HG03280 (cell line): ENCODE results near the gene PRKD1.

ENCODE experiments used
- ATAC-seq: cut with Tn5 transposase; IDR thresholded peaks from one replicate; pipeline ENCODE4 v1.9.1; 2021; ENCODE audit warnings: mild to moderate bottlenecking, moderate library complexity; ENCODE audit not compliant: unreplicated experiment

Gene PRKD1

GRCh38 chr14:29927376-29928116 lies at the start of gene PRKD1:
Gene PRKD1 (minus strand): TSS chr14:29927847.
- ATAC-seq, result peak; percentile 47

DNA sequence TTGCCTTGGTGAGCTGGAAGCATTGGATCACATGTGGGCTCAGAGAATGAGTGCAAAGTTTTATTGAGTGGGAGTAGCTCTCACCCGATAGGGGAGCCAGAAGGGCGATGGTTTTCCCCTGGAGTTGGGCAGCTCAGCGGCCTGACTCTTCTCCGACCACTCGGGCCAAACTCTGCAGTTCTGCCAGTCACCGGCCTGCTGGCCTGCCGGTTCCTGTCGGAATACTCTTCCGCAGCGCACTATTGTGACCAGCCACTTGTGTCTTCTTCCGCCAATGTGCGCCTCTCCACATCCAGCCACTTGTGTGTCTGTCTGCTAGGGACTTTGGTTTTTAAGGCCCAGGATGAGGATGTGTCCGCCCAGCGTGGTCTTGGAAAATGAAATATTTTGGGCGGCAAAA lies 43.5 kb upstream of the PRKD1 start:
- ATAC-seq, result no peak

- ATAC-seq, result no peak
Observed at GRCh38 chr14:29955087-29955486, 27.4 kb upstream of the PRKD1 start.

DNA sequence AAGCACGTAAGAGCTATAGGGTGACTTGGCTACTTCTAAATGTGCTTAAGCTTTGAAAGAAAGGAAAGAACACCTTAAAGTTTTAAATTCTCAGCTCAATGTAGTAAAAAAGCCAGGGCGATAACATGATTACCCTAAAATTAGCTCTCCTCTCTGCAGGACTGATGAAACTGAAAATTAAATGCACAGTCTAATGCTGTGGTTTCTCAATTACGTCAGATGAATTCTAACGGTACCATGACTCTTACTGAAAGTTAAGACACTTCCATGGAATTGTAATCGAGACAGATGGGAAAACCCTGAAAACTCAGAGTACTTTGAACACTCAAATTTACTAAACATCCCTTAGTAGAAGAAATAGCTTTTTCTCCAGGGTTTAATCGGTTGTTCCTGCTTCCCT lies 25.9 kb upstream of the PRKD1 start:
- no peak for ATAC-seq

DNA sequence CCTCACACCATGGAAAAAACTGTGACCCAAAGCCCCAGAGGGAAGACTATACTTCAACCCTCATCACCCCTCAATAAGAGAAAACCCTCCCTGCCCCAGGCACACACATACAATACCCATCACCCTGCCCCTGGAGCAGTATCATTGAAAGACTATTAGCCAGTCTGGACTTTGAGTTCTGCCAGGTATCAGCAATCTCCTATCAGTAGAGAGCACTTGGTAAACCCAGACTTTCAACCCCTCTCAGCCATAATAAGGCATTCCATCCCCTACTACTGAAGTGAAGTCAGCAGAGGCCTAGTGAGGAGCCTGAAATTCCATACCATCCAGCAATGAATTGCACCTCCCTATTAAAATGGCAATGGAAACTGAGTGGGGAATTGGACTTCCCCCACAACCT lies 16.4 kb upstream of the PRKD1 start:
- ATAC-seq, result no peak

- ATAC-seq, result no peak
Observed at GRCh38 chr14:29941401-29941800, 13.8 kb upstream of the PRKD1 start.

DNA sequence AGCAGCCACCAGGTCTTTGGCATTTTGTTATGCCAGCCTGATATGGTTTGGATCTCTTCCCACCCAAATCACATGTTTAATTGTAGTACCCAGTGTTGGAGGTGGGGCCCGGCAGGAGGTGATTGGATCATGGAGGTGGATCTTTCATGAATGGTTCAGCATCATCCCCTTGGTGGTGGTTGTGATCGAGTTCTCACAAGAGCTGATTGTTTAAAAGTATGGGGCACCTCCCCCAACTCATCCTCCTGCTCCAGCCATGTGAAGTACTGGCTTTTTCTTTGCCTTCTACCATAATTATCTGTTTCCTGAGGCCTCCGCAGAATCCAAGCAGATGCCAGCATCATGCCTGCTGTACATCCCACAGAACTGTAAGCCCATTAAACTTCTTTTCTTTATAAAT lies 12.8 kb upstream of the PRKD1 start:
- no peak for ATAC-seq

DNA sequence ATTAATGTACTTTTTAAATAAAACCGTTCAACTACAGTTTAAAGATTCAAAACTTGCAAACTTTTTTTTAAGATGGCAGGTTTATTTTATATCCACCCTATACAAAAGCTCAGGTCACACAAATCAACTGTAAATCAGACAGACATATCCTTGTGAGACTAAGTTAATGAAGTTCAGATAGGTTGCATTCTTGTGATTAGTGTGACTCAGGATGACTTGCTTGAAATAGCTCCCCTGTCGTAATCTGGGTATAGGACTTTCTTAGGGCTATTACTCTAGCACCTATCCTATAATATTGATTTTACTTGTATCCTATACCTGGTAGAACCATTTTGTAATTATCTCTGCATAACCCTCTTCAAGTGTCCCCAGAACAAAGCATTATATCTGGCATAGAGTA lies 9.5 kb upstream of the PRKD1 start:
- ATAC-seq, result no peak

GRCh38 chr14:29930283-29930682 lies 2.6 kb upstream of the PRKD1 start:
- no peak for ATAC-seq

GRCh38 chr14:29928117-29928640 lies 532 bp upstream of the PRKD1 start:
- ATAC-seq, result no peak

DNA sequence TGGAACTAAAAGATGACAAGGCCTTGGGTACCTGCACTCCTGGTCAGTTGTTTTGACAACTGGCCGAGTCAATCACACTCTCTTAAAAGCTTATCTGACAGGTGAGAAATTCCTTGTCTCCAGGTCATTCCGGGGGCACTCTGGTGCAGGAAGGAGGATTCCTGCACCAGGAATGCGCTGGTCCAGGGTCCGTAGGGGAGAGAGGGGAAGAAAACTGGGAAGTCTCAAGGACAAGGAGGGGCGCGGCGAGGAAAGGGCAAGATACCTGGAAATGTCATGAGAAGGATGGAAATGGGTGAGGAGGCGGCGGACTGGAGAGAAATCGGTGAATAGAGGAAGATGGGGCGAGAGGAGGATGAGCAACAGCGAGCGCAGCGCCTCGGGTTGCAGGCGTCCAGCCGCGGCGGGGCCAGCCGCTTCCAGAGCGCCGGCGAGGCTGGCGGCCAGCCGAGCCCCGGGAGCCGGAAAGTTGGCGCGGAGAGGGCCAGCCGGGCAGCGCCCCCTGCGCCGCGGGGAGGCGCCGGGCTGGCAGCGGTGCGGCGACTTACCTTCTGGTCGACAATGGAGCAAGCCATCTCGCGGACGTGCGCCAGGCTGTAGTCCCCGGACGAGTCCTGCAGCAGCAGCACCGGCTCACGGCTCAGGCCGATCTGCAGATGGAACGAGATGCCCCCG lies 809 bp downstream of the PRKD1 start:
- no peak for ATAC-seq

DNA sequence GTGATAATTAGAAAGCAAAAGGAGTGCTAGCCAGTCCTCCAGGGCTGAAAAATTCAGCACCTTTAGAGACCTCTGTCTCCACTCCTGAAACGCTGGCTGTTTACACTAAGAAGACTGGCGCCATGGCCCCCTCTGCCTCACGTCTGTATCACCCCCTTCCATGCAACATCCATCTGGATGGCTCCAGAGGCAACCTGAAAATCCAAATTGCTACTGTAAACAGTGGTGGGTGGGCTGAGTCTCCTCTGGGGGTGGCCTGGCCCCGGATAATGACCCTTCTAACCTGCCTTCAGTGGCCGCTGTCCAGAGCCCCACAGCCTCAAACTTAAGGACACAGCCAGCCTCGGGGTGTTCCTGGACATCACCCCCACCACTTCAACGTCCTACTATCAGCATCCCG lies 1.4 kb downstream of the PRKD1 start:
- ATAC-seq, result no peak

GRCh38 chr14:29925736-29926135 lies 1.9 kb downstream of the PRKD1 start:
- no peak for ATAC-seq

- no peak for ATAC-seq
Observed at GRCh38 chr14:29925101-29925722, 2.4 kb downstream of the PRKD1 start.

DNA sequence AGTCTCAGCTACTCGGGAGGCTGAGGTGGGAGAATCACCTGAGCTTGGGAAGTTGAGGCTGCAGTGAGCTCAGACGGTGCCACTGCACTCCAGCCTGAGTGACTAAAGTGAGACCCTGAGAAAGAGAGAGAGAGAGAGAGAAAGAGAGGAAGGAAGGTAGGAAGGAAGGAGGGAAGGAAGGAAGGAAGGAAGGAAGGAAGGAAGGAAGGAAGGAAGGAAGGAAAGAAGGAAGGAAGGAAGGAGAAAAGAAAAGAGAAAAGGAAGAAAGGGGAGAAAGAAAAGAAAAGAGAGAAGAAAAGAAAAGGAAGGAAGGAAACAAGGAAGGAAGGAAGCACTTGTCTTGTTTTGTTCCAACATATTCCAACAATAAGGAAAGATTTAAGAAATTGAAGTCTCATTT lies 7.8 kb downstream of the PRKD1 start:
- no peak for ATAC-seq

DNA sequence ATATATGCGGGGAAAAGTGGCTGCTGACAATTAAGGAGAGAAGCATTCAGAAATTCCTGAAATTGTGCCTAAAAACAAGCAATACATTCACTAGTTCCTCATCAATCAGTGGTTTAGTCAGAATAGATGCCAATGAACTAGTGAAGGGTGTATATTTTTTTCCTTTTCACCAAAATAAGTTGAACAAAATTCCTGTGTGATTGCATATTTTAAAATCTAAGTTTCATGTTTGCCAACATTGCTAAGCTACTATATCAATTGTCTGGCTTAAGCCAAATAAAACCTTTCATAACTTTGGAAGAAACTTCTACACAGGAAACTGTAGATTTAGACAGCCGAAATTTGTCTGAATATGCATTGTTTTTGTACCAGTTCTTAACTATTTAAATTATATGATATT lies 8.7 kb downstream of the PRKD1 start:
- no peak for ATAC-seq

GRCh38 chr14:29913566-29913965 lies 14.1 kb downstream of the PRKD1 start:
- no peak for ATAC-seq

DNA sequence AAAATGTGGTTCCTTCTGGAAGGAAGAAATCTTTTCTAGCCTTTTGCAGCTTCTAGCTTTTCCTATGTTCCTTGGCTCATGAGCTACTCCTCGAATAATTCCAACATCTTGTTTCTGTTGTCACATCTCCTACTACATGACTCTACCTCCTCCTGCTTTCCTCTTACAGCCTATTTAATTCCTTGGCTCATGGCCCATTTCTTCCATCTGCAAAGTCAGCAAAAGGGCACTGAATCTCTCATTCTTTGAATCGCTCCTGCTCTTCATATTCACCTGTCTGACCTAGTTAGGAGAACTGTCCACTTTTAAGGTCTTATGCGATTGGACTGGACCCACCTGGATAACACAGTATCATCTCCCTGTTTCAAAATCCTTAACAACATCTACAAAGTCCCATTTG lies 15.8 kb downstream of the PRKD1 start:
- no peak for ATAC-seq

GRCh38 chr14:29908652-29909577 lies 18.7 kb downstream of the PRKD1 start:
- no peak for ATAC-seq

- no peak for ATAC-seq
Observed at GRCh38 chr14:29906256-29906870, 21.3 kb downstream of the PRKD1 start.
